OCI-LY3 (cell line): Measurements from ENCODE around the gene ZSCAN16.

Experiments
- CTCF ChIP-seq: fragments of 200-600, 300-600 bp; sonication (generic); IDR thresholded peaks from 2 replicates; pipeline ENCODE4 v1.5.1; 2014; ENCODE audit warnings: antibody characterized with exemption, low read length, low read depth
- EZH2phosphoT487 ChIP-seq: fragments of 200-600 bp; shearing (Covaris generic); IDR thresholded peaks from 2 replicates; pipeline ENCODE4 v1.6.1; 2018; ENCODE audit warnings: antibody characterized with exemption, mixed run types, low read depth

GRCh38 chr6:28145231-28145630, 20.8 kb downstream of the ZSCAN16 start:
- no peak for TF ChIP-seq CTCF
- TF ChIP-seq EZH2phosphoT487, result no peak
